ENCODE results near the gene CAPN6. TPM values are rescaled to one million over a fixed set of nuclear protein-coding genes. Genes with fewer than 3 reads are reported as not detected.

The CAPN6 gene
- total RNA-seq, 1 experiment from 2014 or later = 0.37 TPM

DNA sequence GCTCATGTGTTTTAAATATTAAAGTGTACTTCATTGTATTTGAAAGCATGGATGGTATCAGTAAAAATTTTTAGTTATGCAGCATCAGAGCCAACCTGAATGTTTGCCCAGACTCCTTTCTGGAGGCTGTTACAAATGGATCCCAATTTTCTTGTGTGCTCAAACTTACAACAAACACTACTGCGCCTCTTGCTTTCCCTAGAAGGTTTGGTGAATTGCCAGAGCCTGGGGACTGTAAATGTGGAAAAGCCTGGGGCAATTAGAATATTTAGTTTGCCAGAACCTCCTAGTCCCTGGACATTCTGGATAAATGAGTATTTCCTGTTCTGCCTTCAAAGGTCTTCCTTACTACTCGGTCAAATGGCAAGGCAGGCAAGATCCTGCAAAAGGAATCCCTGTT lies 4.8 kb downstream of the CAPN6 start:
- peaks cover 87% of the 10 kb centered on the region for H3K27me3 Mint-ChIP-seq (ENCODE audit: insufficient read depth, unreplicated experiment)
- no TSS peak for BruUV-seq (replicated peaks)
- CTCF ChIA-PET = interaction anchor here (0.9 kb wide), 1 partner anchor 179 kb away, joined by 3 read pairs; no protein-coding TSS in a partner anchor

DNA sequence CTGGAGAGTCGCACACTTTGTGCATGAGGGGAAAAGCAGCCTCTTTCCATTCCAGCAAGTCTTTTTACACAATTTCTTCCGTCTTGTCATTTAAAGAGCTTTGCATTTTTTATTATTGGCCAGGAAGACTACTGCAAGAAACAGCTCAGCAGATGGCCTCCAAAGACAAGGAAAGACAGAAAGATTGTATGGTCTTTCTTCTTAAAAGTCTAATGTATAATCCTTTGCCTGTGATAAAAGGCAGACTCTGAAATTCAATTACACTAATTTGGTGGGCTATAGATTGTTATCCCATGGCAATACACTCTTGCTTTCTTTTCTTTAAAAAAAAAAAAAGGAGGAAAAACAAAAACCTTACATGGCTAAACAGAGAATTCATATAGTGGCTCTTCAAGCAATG lies 5.9 kb downstream of the CAPN6 start:
- intact Hi-C loops (cut with micrococcal nuclease) = no loop called here

More for the DNA sequence above, 4.8 kb downstream of the CAPN6 start:
- Mint-ChIP-seq H3K27ac (ENCODE audit: low read depth, unreplicated experiment) (no peak overlapping the region), H3K4me1 (ENCODE audit: insufficient read depth, unreplicated experiment) (no peaks in the 10 kb centered on the region), H3K4me3 (ENCODE audit: unreplicated experiment) (no peak overlapping the region), H3K36me3 (ENCODE audit: insufficient read depth, unreplicated experiment) (no peaks in the 10 kb centered on the region), H3K9me3 (ENCODE audit: unreplicated experiment) (no peaks in the 10 kb centered on the region)
- no peak for DNase-seq (ENCODE audit: unreplicated experiment)
- TF ChIP-seq, protein P1, sequence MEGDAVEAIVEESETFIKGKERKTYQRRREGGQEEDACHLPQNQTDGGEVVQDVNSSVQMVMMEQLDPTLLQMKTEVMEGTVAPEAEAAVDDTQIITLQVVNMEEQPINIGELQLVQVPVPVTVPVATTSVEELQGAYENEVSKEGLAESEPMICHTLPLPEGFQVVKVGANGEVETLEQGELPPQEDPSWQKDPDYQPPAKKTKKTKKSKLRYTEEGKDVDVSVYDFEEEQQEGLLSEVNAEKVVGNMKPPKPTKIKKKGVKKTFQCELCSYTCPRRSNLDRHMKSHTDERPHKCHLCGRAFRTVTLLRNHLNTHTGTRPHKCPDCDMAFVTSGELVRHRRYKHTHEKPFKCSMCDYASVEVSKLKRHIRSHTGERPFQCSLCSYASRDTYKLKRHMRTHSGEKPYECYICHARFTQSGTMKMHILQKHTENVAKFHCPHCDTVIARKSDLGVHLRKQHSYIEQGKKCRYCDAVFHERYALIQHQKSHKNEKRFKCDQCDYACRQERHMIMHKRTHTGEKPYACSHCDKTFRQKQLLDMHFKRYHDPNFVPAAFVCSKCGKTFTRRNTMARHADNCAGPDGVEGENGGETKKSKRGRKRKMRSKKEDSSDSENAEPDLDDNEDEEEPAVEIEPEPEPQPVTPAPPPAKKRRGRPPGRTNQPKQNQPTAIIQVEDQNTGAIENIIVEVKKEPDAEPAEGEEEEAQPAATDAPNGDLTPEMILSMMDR (IDR thresholded peaks at IDR 0.05; ENCODE audit: unreplicated experiment) = no peak
- intact Hi-C loops (cut with micrococcal nuclease) = no loop called here
- POLR2A ChIA-PET = no interaction called here

DNA sequence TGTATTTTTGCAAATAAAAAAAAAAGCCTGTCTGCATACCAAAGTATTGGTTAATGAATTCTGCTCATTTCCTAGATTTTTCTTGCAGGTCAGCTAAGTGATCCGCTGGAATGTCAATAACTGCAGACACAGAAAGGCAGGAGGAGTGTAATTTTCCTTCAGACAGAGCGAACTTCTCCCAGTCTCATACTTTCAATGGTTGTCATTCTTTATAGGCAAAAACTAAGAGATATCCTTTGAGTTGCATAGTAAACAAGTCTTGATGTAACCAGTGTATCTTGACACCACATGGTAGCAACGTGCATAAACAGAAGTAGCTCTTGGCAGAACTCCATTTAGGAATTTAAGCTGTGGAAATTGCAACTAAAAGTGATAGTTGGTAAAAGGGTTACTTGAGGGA lies 8.2 kb downstream of the CAPN6 start:
- ChIA-PET CTCF (interaction anchor here (0.6 to 1.3 kb wide), 3 partner anchors 14 to 390 kb away, joined by 3 read pairs; no protein-coding TSS in a partner anchor), POLR2A (interaction anchor here (0.6 kb wide), 1 partner anchor 19 kb away, joined by 3 read pairs; no protein-coding TSS in a partner anchor)
- Mint-ChIP-seq H3K4me3 (ENCODE audit: unreplicated experiment) (no peak overlapping the region), H3K9me3 (ENCODE audit: unreplicated experiment) (no peaks in the 10 kb centered on the region), H3K36me3 (ENCODE audit: insufficient read depth, unreplicated experiment) (no peaks in the 10 kb centered on the region), H3K27ac (ENCODE audit: low read depth, unreplicated experiment) (no peak overlapping the region), H3K4me1 (ENCODE audit: insufficient read depth, unreplicated experiment) (no peaks in the 10 kb centered on the region), H3K27me3 (ENCODE audit: insufficient read depth, unreplicated experiment) (peaks cover 81% of the 10 kb centered on the region)
- no TSS peak for BruUV-seq (replicated peaks)
- no peak for DNase-seq (ENCODE audit: unreplicated experiment)
- TF ChIP-seq, protein P1 (IDR thresholded peaks at IDR 0.05; ENCODE audit: unreplicated experiment) = no peak
- intact Hi-C loops (cut with micrococcal nuclease) = no loop called here

More for the DNA sequence above, 5.9 kb downstream of the CAPN6 start:
- TF ChIP-seq, protein P1 (IDR thresholded peaks at IDR 0.05; ENCODE audit: unreplicated experiment) = no peak
- H3K36me3 Mint-ChIP-seq (ENCODE audit: insufficient read depth, unreplicated experiment) = no peaks in the 10 kb centered on the region
- no peak overlapping the region for H3K27ac Mint-ChIP-seq (ENCODE audit: low read depth, unreplicated experiment)
- no peaks in the 10 kb centered on the region for H3K9me3 Mint-ChIP-seq (ENCODE audit: unreplicated experiment)
- ChIA-PET CTCF (interaction anchor here (0.7 to 1.1 kb wide), 2 partner anchors 14 to 177 kb away, joined by 3 read pairs; no protein-coding TSS in a partner anchor), POLR2A (interaction anchor here (0.7 kb wide), 1 partner anchor 1201 kb away, joined by 4 read pairs; no protein-coding TSS in a partner anchor)
- no TSS peak for BruUV-seq (replicated peaks)
- peaks cover 89% of the 10 kb centered on the region for H3K27me3 Mint-ChIP-seq (ENCODE audit: insufficient read depth, unreplicated experiment)
- DNase-seq (ENCODE audit: unreplicated experiment) = no peak
- H3K4me1 Mint-ChIP-seq (ENCODE audit: insufficient read depth, unreplicated experiment) = no peaks in the 10 kb centered on the region
- H3K4me3 Mint-ChIP-seq (ENCODE audit: unreplicated experiment) = no peak overlapping the region

DNA sequence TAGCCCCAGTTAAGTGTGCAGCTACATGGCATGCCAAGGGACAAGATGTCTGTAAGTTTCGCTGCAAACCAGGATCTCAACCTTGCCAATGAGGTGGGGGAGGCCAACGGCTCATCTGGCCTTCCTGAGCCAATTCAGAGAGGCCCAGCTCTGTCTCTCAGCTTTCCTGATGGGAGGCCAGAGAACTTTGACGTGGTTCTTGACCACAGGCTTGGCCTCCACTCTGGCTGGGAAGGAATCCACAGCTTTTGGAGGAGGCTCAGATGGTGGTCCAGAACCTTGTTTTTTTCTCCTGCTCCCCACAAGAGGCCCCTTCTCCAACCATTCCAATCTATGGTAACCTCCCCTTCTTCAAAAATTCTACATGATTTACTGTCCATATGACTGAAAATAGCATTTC lies 9.8 kb downstream of the CAPN6 start:
- no TSS peak for BruUV-seq (replicated peaks)
- H3K4me1 Mint-ChIP-seq (ENCODE audit: insufficient read depth, unreplicated experiment) = no peaks in the 10 kb centered on the region
- intact Hi-C loops (cut with micrococcal nuclease) = no loop called here
- DNase-seq (ENCODE audit: unreplicated experiment) = no peak
- no peak overlapping the region for H3K27ac Mint-ChIP-seq (ENCODE audit: low read depth, unreplicated experiment)
- no peak overlapping the region for H3K4me3 Mint-ChIP-seq (ENCODE audit: unreplicated experiment)
- H3K36me3 Mint-ChIP-seq (ENCODE audit: insufficient read depth, unreplicated experiment) = no peaks in the 10 kb centered on the region
- CTCF ChIA-PET = interaction anchor here (0.6 to 4.4 kb wide), 3 partner anchors 16 to 1352 kb away, joined by 3 to 23 read pairs (median 4); no protein-coding TSS in a partner anchor
- TF ChIP-seq, protein P1 (IDR thresholded peaks at IDR 0.05; ENCODE audit: unreplicated experiment) = no peak
- POLR2A ChIA-PET = no interaction called here
- peaks cover 66% of the 10 kb centered on the region for H3K27me3 Mint-ChIP-seq (ENCODE audit: insufficient read depth, unreplicated experiment)
- no peaks in the 10 kb centered on the region for H3K9me3 Mint-ChIP-seq (ENCODE audit: unreplicated experiment)
